Stimulated activated CD4-positive, alpha-beta T cell treated with anti-CD3 and anti-CD28 coated beads, Interleukin-4, amount 100 ng/mL, for 4 hours (primary cell): ENCODE measurements around the gene CACUL1.
"Not testable (repeated sequence)": the region's sequence is repeated elsewhere in the genome, so short reads cannot be mapped to it uniquely, and the experiment has no call there.

ENCODE experiments used
- DNase-seq, 2 experiments: peaks; one replicate each; pipeline ENCODE4 v3.0.0-alpha.2; 2020

Gene CACUL1

DNA sequence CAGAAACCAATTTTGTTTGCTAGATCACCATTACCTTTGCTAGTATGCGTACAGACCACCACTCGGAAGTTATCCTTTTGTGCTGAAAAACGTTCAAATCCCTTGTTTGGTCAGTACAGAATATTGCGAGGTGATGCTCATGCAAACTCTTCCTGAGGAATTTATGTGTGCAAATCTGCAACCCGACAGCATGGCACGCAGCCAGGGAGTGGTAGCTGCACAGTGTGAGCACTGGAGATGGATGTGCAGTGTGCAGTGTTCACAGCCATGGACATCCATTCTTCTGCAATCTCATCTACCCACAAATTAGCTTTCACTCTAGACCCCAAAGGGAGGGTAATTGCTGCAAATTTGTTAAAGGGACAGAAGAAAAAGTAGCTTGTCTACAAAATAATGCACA is 72.2 kb downstream of the CACUL1 start:
- DNase-seq: no peak

DNA sequence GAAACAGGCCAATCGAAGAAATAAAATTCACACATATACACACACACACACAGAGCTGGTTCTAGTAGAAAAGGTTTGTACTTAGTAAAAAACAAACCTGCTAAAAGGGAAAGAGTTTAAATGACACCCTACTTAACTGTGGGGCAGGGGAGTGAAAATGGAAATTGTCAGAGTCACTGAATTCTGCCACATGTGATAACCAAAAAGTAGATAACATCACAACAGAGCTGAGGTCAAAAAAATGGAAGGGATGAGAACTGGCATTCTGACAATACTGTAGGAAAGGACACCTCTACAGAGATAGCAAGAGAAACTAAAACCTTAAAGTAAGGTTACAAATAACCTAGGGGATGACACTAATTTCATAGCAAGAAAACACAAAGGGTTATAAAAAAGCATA is 74.6 kb downstream of the CACUL1 start:
- DNase-seq: no peak

DNA sequence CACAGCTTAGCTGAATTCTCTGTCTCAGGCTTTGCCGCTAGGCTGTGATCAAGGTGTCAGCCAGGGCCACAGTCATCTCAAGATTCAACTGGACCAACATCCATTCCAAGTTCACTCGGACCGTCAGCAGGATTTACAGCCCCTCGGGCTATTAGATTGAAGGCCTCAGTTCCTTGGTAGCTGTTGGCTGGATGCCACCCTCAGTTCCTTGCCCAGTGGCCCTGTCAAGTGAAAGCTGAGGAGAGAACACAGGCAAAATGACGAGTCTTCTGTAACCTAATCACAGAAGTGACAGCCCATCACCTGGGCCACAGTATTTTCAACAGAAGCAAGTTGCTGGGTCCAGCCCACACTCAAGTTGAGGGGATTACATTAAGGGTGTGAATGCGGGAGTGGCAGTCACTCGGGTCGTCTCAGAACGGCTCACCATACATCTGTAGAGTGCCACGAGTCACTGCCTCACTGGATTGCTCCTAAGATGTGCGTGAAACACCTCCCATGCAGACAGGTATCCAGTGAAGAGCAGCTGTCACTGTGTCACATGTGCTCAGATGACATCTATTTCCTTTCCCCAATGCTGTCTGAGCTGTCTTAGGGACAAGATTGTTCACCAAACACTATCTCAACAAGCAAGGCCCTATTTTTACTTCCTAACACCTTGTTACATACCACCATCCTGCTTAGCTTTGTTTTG is 80.4 kb downstream of the CACUL1 start:
- no peak for DNase-seq

DNA sequence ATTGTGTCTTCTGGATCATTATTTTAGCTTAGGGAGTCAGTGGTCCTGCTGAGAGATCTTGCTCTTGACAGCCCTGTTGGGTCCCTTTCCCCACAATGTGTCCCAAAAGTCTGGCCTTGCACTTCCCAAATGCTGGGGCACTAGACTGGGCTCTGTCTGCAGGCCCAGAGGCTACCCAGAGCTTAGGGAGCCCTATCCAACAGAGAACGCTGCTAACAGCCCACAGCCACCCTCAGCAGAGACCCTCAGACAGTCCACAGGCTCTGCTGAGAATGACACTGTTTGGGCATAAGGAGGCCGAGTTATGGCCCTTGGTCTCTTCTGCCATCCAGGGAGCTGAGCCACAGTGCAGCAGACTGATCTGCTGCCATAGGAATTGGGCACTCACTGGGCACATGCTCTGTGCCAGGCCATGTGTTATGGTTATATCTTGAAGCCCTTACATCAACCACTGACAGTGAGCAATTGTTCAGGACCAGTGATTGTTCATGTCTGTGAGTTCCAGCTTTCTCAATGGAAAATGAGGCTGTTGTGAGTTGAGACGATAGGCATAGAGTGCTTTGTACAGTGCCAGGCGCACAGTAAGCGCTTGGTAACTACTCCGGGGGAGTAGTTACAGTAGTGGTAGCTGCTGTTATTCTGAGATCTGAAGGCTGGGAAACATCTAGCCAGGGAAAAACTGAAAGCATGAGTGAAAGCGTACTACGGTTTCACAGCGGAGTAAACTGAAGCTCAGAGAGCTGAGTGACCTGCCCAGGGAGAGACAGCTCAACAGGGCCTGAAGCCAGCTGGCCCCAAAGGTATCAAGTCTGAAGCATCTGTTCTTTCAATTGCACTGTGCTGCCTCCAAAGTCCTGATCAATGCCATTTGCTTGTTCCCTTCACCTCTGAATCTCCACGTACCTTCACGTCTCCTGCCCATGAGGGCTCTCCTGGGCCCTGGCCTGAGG is 81.7 kb downstream of the CACUL1 start:
- DNase-seq: no peak

DNA sequence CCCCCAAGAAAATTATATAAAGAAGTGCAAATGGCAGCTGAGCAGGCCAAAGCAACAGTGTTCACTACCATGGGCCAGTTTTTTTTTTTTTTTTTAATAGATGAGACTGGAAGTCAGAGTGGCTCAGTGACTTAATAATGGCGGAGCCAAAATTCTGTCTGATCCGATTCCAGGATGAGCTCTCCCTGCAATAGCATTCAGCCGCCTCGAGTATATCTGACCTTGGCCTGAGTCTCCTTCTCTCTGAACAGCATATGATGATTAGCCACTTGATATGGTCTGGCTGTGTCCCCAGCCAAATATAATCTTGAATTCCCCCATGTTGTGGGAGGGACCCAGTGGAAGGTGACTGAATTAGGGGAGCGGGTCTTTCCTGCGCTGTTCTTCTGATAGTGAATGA is 82.6 kb downstream of the CACUL1 start:
- no peak for DNase-seq

DNA sequence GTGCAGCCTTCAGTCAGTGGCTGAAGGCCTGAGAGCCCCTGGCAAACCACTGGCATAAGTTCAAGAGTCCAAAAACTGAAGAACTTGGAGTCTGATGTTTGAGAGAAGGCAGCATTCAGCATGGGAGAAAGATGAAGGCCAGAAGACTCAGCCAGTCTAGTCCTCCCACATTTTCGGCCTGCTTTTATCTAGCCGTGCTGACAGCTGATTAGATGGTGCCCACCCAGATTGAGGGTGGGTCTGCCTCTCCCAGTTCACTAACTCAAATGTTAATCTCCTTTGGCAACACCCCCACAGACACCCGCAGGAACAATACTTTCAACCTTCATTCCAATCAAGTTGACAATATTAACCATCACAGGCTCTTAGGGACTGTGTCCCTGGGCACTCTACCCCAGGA is 83.5 kb downstream of the CACUL1 start:
- not testable (repeated sequence) for DNase-seq

DNA sequence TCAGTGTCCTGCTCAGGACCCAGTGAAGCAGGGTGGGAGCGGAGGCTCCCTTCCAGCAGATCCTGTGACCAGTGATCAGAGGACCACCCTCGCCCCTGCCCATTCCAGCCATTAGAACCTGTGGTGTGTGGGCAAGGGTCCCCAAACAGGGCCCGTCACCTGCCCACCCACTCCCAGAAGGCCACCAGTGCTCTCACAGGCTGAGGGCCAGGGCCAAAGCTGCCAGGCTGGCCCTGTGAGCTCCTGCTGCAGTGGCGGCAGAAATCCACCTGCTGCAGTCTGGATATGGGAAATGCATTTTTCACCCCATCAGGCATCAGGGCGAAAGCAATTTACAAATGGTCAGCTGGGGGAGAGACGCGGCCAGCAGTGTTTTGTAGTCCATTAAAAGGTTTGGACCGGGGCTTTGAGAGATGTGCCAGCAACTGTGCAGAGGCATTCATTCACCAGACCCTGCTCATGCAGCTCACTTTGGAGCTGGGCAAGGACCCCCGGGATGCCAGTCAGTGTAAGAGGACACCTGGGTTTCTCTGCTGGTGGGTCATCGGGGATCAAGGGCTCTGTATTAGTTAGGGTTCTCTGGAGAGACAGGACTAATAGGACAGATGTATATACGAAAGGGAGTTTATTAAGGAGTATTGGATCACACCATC is 84.2 kb downstream of the CACUL1 start:
- no peak for DNase-seq

DNA sequence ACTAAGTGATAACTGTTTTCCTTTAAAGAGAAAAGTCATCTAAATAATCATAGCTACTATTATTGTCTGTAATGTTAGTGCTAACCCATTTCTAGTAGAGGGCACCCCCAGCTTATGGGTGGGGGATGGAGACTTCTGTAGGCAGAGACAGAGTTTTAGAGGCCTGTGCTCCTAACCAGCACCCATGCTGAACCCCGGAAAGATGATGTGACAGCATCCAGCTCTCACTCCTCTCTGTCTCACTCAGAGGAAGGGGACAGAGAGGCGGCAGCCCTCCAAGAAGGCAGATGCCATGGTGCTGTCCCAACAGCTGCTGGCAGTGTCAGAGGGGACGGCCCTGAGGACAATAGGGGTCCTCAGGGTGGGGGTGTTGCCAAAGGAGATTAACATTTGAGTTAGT is 84.9 kb downstream of the CACUL1 start:
- no peak for DNase-seq

DNA sequence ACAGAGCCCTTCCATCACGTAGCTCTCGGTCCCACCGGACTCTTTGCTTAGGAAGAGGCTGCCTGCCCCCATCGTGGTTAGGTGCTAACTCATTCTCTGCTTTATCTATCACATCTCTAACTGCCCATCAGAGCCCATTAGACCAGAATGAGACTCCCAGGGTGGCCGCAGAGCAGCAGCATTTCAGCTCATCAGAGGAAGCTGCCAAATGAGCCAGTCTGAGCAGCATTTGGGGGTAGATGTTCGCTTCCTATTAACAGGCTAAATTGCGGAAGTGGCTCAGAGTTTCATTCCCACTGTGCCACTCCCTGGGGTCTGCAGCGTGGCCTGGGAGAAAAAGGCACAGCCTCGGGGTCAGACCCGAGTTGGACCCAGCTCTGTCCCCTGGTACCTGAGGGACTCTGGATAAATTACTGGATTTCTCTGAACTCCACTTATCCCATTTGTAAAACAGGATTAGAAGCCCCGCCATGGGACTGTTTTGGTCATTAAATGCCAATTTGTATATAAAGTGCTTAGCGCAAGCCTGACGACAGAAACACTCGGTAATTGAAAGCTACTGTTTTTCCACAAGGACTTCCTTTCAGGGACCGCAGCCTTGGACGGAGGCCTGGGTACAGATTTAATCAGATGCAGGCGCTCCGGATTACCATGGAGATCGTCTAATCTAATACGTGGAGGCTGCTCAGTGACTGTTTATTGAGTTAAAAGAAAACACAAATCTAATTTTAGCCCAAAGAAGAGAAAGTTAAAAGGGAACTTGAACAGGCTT is 85.6 kb downstream of the CACUL1 start:
- DNase-seq: no peak

DNA sequence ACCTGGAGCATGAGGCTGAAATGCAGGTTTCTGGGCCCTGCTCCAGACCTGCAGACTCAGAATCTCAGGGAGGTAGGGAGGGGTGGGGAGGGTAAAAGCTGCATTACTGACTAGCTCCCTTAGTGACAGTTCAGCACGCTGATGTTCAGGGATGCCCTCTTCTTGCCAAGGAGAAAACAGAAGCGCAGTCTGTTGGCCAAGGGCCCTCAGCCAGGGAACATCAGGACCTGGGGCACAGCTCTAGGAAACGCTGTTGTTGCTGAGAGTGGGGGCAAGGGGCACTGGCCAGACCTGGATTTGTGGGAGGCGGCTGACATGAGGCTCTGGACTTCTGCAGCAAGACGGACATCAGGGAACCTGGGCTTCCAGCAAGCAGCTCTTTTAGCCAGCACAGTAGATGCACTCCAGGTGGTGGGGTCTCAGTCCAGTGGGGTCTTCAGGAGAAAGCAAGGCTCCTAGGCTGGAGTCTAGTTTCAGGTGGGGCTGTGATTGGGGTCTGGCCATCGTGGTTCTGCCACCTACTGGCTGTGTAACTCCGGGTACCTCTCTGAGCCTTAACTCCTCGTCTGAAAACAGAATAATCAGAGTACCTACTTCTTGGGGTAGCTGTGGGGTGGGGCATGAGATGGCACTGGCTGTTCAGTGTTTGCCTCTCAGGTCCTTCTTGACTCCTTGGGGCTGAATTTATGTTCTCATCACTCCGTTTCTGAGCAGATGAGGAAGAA is 86.4 kb downstream of the CACUL1 start:
- no peak for DNase-seq

DNA sequence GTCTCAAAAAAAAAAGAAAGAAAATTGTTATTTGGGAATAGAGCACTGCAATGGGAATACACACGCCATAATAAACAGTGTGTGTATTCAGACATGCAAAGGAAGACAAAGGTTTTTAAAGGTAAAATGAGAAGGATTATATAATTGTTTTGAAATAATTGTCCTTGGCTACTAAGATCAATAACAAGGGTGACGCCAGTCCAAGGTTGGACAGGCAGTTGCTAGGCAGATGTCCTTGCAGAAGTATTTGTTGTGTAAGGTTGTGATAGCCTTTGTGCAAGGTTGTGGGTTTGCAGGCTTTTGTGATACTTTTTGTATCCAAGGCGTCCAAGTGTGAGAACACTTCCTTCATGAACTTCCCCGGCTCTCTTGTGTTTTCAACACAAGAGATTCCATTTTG is 87.0 kb downstream of the CACUL1 start:
- DNase-seq: no peak

DNA sequence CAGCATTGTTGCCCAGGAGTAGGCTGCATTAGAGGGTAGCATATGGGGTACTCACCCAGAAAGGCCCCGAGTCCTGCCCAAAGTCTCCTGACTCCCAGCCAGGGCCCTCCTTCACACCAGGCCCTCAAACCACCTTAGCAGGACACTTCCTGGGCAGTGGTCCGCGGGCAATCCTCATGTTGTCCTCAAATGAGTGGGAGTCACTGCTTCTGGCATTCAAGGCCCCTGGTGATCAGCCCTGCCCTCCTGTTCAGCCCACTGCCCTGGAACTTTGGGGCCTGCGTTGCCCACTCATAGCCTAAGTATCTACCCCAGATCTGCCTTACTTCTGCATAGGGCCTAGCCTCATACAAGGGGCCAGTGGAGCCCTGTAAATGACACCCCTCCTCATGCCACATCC is 88.4 kb downstream of the CACUL1 start:
- no peak for DNase-seq

DNA sequence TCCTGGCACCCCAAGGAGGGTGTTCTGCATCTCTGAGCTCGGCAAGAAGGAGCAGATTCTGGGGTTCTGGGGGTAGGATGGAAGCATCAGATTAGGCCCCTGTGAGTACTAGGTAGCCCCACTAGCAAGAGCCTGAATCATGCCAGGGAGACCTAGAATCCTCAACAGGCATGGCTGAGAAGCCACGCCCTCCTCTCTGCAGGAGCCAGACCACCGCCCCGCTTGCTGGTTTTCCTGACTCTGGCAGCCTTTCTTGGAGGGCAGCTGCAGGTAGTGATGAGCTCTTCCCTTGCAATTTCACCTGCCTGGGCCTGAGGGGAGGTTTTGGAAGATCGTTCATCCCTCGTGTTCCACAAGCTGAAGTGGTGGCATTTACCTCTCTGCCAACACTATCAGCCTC is 90.4 kb downstream of the CACUL1 start:
- DNase-seq: no peak

DNA sequence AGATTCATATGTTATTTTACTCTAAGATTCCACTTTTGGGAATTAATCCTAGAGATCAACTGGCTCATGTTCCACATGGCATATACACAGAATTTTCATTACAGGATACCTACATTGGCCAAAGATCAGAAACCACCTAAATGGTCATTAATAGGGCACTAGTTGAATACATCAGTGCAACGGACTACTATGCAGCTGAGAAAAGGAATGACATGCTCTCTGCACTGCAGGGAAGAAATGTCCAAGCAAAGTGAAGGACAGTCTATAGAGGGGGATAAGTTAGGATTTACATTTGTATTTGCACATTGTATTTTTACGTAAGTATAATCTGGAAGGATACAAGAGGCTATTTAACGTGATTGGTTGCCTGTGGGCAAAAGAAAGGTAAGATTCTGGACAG is 91.6 kb downstream of the CACUL1 start:
- DNase-seq: no peak

DNA sequence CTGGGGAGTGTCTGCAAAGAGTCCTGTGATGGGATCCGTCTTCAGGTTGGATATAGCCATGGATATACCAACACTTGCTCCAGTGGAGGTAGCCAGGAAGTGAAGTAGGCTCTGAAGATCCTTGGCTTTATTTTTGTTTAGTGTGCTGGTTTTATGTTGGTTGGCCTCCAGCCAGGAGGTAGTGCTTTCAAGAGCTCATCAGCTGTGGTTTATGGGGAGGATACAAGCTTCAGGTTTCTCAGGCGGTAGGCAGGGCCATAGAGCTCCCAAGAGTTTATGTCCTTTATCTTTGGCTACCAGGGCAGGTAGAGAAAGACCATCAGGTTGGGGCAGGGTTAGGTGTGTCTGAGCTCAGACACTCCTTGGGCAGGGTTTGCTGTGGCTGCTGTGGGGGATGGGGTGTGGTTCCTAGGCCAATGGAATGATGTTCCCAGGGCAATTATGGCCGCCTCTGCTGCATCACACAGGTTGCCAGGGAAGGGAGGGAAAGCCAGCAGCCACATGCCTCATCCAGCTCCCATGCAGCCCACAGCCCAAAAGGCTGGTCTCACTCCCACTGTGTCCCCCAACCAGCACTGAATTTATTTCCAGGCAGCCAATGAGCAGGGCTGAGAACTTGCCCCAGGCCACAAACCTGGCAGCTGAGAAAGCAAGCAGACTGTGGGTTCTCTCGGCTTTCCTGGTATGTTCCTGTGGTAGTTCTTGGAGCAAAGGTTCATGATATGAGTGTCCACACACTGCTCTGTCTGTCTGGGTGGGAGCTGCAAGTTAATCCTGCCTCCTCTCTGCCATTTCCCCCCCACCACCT is 92.3 kb downstream of the CACUL1 start:
- DNase-seq: no peak

DNA sequence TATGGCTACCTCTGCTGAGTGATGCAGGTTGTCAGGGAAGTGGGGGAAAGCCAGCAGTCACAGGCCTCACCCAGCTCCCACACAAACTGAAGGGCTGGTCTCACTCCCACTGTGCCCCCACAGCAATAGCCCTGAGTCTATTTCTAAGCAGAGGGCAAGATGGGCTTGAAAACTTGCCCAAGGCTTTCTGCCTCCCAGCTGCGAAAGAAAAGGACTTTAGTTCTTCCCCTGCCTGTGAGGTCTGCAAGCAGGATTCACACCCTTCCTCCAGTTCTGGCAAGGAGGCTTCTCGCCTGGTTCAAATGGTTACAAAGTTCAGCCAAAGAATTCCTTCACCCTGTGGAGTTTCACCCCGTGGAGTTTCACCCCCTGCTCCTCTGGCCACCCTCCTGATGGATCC is 96.0 kb downstream of the CACUL1 start:
- no peak for DNase-seq

DNA sequence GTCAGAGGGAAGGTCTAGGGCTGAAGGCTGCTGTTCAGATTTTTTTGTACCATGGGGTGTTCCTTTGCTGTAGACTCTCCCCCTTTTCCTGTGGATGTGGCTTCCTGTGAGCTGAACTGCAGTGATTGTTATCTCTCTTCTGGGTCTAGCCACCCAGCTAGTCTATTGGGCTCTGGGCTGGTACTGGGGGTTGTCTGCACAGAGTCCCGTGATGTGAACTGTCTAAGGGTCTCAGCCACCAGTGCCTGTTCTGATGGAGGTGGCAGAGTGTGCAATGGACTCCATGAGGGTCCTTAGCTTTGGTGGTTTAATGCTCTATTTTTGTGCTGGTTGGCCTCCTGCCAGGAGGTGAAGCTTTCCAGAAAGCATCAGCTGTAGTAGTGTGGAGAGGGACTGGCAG is 96.6 kb downstream of the CACUL1 start:
- not testable (repeated sequence) for DNase-seq

DNA sequence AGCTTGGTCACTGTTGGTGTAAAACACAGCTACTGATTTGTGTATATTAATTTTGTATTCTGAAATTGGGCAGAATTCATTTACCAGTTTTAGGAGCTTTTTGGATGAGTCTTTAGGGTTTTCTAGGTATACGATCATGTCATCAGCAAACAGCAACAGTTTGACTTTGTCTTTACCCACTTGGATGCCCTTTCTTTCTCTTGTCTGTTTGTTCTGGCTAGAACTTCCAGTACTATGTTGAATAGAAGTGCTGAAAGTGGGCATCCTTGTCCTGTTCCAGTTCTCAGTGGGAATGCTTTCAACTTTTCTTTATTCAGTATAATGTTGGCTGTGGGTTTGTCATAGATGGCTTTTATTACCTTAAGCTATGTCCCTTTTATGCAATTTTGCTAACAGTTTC is 109.5 kb downstream of the CACUL1 start:
- DNase-seq: not testable (repeated sequence)

DNA sequence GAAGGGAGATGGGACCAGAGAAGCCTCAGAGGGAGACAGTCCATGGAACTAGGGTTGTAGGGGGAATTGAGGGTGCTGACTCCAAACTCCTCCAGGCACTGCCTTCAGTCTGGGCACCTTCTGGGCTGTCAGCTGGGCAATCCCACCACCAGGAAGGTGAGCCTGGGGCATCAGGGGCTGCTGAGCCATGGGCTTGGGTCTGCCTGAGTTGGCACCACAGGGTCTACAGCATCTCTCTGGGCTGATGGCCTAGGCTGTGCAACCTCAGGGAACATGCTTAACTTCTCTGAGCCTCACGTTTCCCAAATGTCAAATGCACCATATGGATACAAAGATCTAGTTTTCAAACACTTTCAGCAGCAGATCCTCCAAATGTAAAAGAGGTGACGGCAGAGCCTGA is 112.5 kb downstream of the CACUL1 start:
- DNase-seq: no peak

DNA sequence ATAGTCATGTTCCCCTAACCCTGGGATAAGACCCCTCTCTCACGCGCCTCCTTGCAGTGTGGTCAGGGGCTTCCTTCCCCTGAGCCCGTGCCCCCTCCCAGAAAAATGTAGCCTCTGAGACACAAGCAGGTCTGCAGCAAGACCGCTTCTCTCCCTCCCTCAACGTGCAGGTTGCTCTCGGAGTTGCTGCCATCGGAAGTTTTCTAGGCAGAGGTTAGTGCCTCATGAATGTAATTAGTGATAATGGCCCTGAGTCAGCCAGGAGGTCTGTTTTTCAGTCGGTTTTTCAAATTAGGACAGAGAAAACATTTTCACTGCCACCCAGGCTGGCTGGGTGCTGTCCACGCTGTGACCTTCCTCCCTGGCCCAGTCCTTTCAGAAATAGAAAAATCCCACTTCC is 116.1 kb downstream of the CACUL1 start:
- no peak for DNase-seq

DNA sequence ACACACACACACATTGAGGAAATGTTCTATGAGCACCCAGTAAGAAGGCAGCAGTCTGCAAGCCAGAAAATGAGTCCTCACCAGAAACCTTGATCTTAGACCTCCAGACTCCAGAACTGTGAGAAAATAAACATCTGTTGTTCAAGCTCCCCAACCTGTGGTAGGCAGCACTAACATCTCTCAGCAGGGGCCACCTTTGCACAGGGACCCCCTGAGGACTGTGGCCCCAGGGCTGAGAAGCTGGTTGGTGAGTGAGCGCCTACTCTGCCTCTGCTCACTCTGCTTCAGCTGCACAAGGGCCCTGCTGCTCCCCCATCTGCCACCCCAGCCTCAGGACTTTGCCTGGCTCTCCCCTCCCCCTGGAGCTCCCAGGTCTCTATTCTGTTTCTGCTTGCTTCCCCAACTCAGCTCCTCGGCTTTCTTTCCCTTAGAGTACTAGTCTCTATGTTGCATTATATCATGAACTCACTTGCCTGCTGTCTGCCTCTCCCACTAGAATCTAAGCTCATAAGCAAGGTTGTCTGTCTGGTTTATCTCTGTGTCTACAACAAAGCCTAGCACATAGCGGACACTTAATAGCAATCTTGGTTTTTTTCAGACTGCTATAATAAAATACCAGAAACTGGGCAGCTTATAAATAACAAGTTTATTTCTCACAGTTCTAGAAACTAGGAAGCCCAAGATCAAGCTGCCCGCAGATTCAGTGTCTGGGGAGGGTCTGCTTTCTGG is 118.9 kb downstream of the CACUL1 start:
- DNase-seq: no peak
